Ishikawa (cell line): ENCODE results near the gene STRIP1.

Experiments
- CEBPB ChIP-seq: IDR thresholded peaks from 2 replicates; pipeline ENCODE4 v1.6.1; 2012
- CREB1 ChIP-seq: IDR thresholded peaks from 2 replicates; pipeline ENCODE4 v1.6.1; 2012; ENCODE audit warnings: low read depth
- EGR1 ChIP-seq: IDR thresholded peaks from 2 replicates; pipeline ENCODE4 v1.6.1; 2012
- EP300 ChIP-seq: IDR thresholded peaks from 2 replicates; pipeline ENCODE4 v1.6.1; 2012; ENCODE audit warnings: borderline replicate concordance
- FOXM1 ChIP-seq: IDR thresholded peaks from 2 replicates; pipeline ENCODE4 v1.6.1; 2012; ENCODE audit warnings: low read depth, borderline replicate concordance
- MAX ChIP-seq: IDR thresholded peaks from 2 replicates; pipeline ENCODE4 v1.6.1; 2012
- NFIC ChIP-seq: IDR thresholded peaks from 2 replicates; pipeline ENCODE4 v1.6.1; 2012
- RAD21 ChIP-seq: IDR thresholded peaks from 2 replicates; pipeline ENCODE4 v1.6.1; 2012; ENCODE audit warnings: low read depth
- REST ChIP-seq: IDR thresholded peaks from 2 replicates; pipeline ENCODE4 v1.6.1; 2012; ENCODE audit warnings: low read depth, mild to moderate bottlenecking
- TAF1 ChIP-seq: IDR thresholded peaks from 2 replicates; pipeline ENCODE4 v1.6.1; 2012; ENCODE audit warnings: low read depth, mild to moderate bottlenecking
- TCF12 ChIP-seq: IDR thresholded peaks from 2 replicates; pipeline ENCODE4 v1.6.1; 2012; ENCODE audit warnings: low read depth
- TEAD4 ChIP-seq: IDR thresholded peaks from 2 replicates; pipeline ENCODE4 v1.6.1; 2012
- USF1 ChIP-seq: IDR thresholded peaks from 2 replicates; pipeline ENCODE4 v1.6.1; 2012
- YY1 ChIP-seq: IDR thresholded peaks from 2 replicates; pipeline ENCODE4 v1.6.1; 2012; ENCODE audit warnings: low read depth
- ZBTB7A ChIP-seq: IDR thresholded peaks from 2 replicates; pipeline ENCODE4 v1.6.1; 2012; ENCODE audit warnings: low read depth

The STRIP1 gene

GRCh38 chr1:109989506-109990301 is 44.7 kb upstream of the STRIP1 start:
- TF ChIP-seq ZBTB7A (no peak), YY1 (no peak), TEAD4 (no peak), REST (no peak), CEBPB (no peak), EGR1 (no peak), MAX (no peak), FOXM1 (no peak), NFIC (no peak), TCF12 (no peak), RAD21 (no peak), TAF1 (no peak), CREB1 (no peak), USF1 (no peak), EP300 (no peak)

GRCh38 chr1:109990302-109990653 is 44.1 kb upstream of the STRIP1 start:
- TF ChIP-seq NFIC (no peak), TCF12 (no peak), CREB1 (no peak), TAF1 (no peak), FOXM1 (no peak), MAX (no peak), CEBPB (no peak), REST (no peak), USF1 (no peak), EGR1 (no peak), TEAD4 (no peak), EP300 (no peak), ZBTB7A (no peak), RAD21 (no peak), YY1 (no peak)

GRCh38 chr1:109991400-109991925 is 43.0 kb upstream of the STRIP1 start:
- TF ChIP-seq TAF1 (no peak), CEBPB (no peak), ZBTB7A (no peak), CREB1 (no peak), RAD21 (no peak), MAX (no peak), REST (no peak), USF1 (no peak), NFIC (no peak), YY1 (no peak), TEAD4 (no peak), EGR1 (no peak), TCF12 (no peak), EP300 (no peak)

- TF ChIP-seq EP300 (no peak), NFIC (peak; percentile 23; the same call in 1 of the 2 replicates), YY1 (no peak), REST (no peak), CREB1 (no peak), EGR1 (no peak), TEAD4 (no peak)
These were observed 40.5 kb upstream of the STRIP1 start for GRCh38 chr1:109993885-109994284.
